ENCODE data around the gene MFSD6. TPM values are rescaled to one million over a fixed set of nuclear protein-coding genes. Genes with fewer than 3 reads are reported as not detected.
A peak's percentile ranks its signal among the peaks of the same experiment; 100 is the strongest.

The MFSD6 gene
- total and polyA plus RNA-seq, 9 donors = 7.7 to 68.1 (median 11.8) TPM

GRCh38 chr2:190533968-190534309, 125.8 kb downstream of the MFSD6 start:
- peaks cover 1% of the 10 kb centered on the region for H3K4me1 ChIP-seq (ENCODE audit: insufficient read depth)
- WGBS, 3 donors = 0 to 2% (median 1%) methylated on average over 13 of the region's 13 CpGs
- no peaks in the 10 kb centered on the region for H3K27me3 ChIP-seq
- TF ChIP-seq POLR2A (IDR thresholded peaks at IDR 0.05) (no peak), EP300 (IDR thresholded peaks at IDR 0.05) (no peak)
- TF ChIP-seq, protein P1, sequence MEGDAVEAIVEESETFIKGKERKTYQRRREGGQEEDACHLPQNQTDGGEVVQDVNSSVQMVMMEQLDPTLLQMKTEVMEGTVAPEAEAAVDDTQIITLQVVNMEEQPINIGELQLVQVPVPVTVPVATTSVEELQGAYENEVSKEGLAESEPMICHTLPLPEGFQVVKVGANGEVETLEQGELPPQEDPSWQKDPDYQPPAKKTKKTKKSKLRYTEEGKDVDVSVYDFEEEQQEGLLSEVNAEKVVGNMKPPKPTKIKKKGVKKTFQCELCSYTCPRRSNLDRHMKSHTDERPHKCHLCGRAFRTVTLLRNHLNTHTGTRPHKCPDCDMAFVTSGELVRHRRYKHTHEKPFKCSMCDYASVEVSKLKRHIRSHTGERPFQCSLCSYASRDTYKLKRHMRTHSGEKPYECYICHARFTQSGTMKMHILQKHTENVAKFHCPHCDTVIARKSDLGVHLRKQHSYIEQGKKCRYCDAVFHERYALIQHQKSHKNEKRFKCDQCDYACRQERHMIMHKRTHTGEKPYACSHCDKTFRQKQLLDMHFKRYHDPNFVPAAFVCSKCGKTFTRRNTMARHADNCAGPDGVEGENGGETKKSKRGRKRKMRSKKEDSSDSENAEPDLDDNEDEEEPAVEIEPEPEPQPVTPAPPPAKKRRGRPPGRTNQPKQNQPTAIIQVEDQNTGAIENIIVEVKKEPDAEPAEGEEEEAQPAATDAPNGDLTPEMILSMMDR (IDR thresholded peaks at IDR 0.05) = no peak
- H3K36me3 ChIP-seq = no peaks in the 10 kb centered on the region
- H3K9me3 ChIP-seq = peaks cover 0 to 4% of the 10 kb centered on the region in 2 donors
- peak overlapping the region; percentile 57 for H3K4me3 ChIP-seq
- peak in 2 of 5 donors; percentile 30 to 31 for DNase-seq
- peak overlapping the region; percentile 97 for H3K27ac ChIP-seq
- intact Hi-C loops (cut with DNase I) = loop anchor here in 3 of 4 donors (5.0 to 10.0 kb wide), 2 partner anchors 111 to 113 kb away; partner anchors contain the start of gene NAB1 (in 3 of the 3)

- H3K4me3 ChIP-seq = peak within 1 kb of the TSS; percentile 57
- DNase-seq = peak; percentile 73 to 87 (median 78)
- H3K36me3 ChIP-seq = no peaks in the 10 kb centered on the region
- no peaks in the 10 kb centered on the region for H3K27me3 ChIP-seq
- intact Hi-C loops (cut with DNase I) = loop anchor here in 3 of 4 donors (5.0 to 10.0 kb wide), 2 partner anchors 110 to 113 kb away; partner anchors contain the start of gene NAB1 (in 3 of the 3)
- H3K9me3 ChIP-seq = peaks cover 0 to 4% of the 10 kb centered on the region in 2 donors
- peak within 1 kb of the TSS; percentile 97 for H3K27ac ChIP-seq
- no peak for TF ChIP-seq EP300 (IDR thresholded peaks at IDR 0.05)
- TF ChIP-seq POLR2A (IDR thresholded peaks at IDR 0.05) = peak; percentile 46
- TF ChIP-seq, protein P1 (IDR thresholded peaks at IDR 0.05) = peak in 1 of 3 donors; percentile 24
- 0% methylated on average over 69 to 92 of the region's 92 CpGs for WGBS, 3 donors
- H3K4me1 ChIP-seq (ENCODE audit: insufficient read depth) = peaks cover 1% of the 10 kb centered on the region
Observed at GRCh38 chr2:190534310-190535120, 126.4 kb downstream of the MFSD6 start, which contains the start of gene NEMP2. Gene NEMP2, minus strand, starts transcription at chr2:190534722. Its CDS starts 67 bp downstream, at chr2:190534655.

DNA sequence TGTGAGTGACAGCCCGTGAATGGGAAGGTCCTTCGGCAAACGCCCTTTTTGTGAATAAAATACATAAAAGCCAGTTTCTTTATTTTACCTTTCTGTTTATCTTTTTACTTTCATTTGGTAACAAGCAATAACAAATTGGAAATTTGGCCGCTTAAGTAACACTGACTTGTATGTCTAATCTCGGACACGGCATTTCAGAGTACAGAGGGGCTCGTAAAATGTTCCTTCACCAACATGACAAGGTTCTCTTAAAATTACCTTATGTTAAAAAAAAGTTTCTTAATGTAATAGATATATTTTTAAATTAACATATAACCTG, 126.9 kb downstream of the MFSD6 start:
- peak overlapping the region; percentile 97 for H3K27ac ChIP-seq
- intact Hi-C loops (cut with DNase I) = loop anchor here in 1 of 4 donors (10.0 kb wide), 1 partner anchor 110 kb away; the partner anchor contains the start of gene NAB1
- peaks cover 0 to 4% of the 10 kb centered on the region in 2 donors for H3K9me3 ChIP-seq
- H3K4me3 ChIP-seq = peak overlapping the region; percentile 57
- H3K36me3 ChIP-seq = no peaks in the 10 kb centered on the region
- TF ChIP-seq, protein P1 (IDR thresholded peaks at IDR 0.05) = no peak
- TF ChIP-seq EP300 (IDR thresholded peaks at IDR 0.05) (no peak), POLR2A (IDR thresholded peaks at IDR 0.05) (no peak)
- H3K27me3 ChIP-seq = no peaks in the 10 kb centered on the region
- no peak for DNase-seq
- peaks cover 1% of the 10 kb centered on the region for H3K4me1 ChIP-seq (ENCODE audit: insufficient read depth)
- WGBS, 3 donors = 3 to 6% (median 4%) methylated on average over 7 of the region's 7 CpGs

GRCh38 chr2:190535586-190535985, 127.4 kb downstream of the MFSD6 start:
- Histone ChIP-seq H3K9me3 (peaks cover 0 to 4% of the 10 kb centered on the region in 2 donors), H3K27me3 (no peaks in the 10 kb centered on the region), H3K4me3 (no peak overlapping the region), H3K4me1 (ENCODE audit: insufficient read depth) (peaks cover 1% of the 10 kb centered on the region), H3K27ac (peak overlapping the region in 1 of 2 donors; percentile 97), H3K36me3 (no peaks in the 10 kb centered on the region)
- DNase-seq = no peak
- intact Hi-C loops (cut with DNase I) = loop anchor here in 1 of 4 donors (10.0 kb wide), 1 partner anchor 109 kb away; the partner anchor contains the start of gene NAB1
- WGBS, 3 donors = 78 to 88% (median 86%) methylated on average over 1 of the region's 1 CpG
- TF ChIP-seq EP300 (IDR thresholded peaks at IDR 0.05) (no peak), POLR2A (IDR thresholded peaks at IDR 0.05) (no peak)
- TF ChIP-seq, protein P1 (IDR thresholded peaks at IDR 0.05) = no peak

Measured in ovary (tissue), 9 donors.